K562 (cell line): ENCODE results near the gene MRPL32. TPM values are rescaled to one million over a fixed set of nuclear protein-coding genes. Genes with fewer than 3 reads are reported as not detected.

ENCODE experiments used
- CREM ChIP-seq: IDR thresholded peaks from 2 replicates; pipeline ENCODE4 v1.6.1; 2014; ENCODE audit warnings: antibody characterized with exemption, low read depth
- DNMT1 ChIP-seq: fragments of 450-650 bp; IDR thresholded peaks from 2 replicates; pipeline ENCODE4 v1.6.1; 2016; ENCODE audit warnings: antibody characterized with exemption, mild to moderate bottlenecking
- E2F3 ChIP-seq: fragments of 250-450 bp; sonication (Bioruptor Pico); IDR thresholded peaks from 2 replicates; pipeline ENCODE4 v1.4.0; 2020; ENCODE audit warnings: mild to moderate bottlenecking
- MIER1 ChIP-seq: fragments of 450-650 bp; IDR thresholded peaks from 2 replicates; pipeline ENCODE4 v1.6.1; 2016; ENCODE audit warnings: antibody characterized with exemption, mild to moderate bottlenecking, low read depth
- NCOA6 ChIP-seq: fragments of 450-650 bp; IDR thresholded peaks from 2 replicates; pipeline ENCODE4 v1.6.1; 2017; ENCODE audit warnings: mild to moderate bottlenecking
- POLR2AphosphoS5 ChIP-seq: IDR thresholded peaks from 2 replicates; pipeline ENCODE4 v1.6.1; 2011; ENCODE audit warnings: mild to moderate bottlenecking, low read depth, low read length, moderate library complexity; ENCODE audit not compliant: control insufficient read depth, insufficient read depth
- RBM14 ChIP-seq: fragments of 200-400 bp; formaldehyde crosslinking; IDR thresholded peaks from 2 replicates; pipeline ENCODE4 v1.6.1; 2018; ENCODE audit warnings: low read depth, mild to moderate bottlenecking, low read length, moderate library complexity, borderline replicate concordance; ENCODE audit not compliant: insufficient read depth
- SMC3 ChIP-seq: conservative IDR thresholded peaks from 2 replicates; pipeline ENCODE4 v1.6.1; 2011; ENCODE audit warnings: low read depth, low read length, improper control_type of control experiment; ENCODE audit not compliant: insufficient read depth
- ZNF197 ChIP-seq: fragments of 200-800 bp; sonication (Bioruptor generic); IDR thresholded peaks from 2 replicates; pipeline ENCODE4 v1.6.1; 2016; ENCODE audit warnings: low read depth, missing genetic modification characterization, missing compliant biosample characterization
- ZZZ3 ChIP-seq: fragments of 450-650 bp; IDR thresholded peaks from 2 replicates; pipeline ENCODE4 v1.6.1; 2016; ENCODE audit warnings: antibody characterized with exemption, mild to moderate bottlenecking, moderate library complexity
- polyA plus RNA-seq, 8 experiments: library from polyadenylated mRNA; depleted of rRNA in 4 of 8; stranded (reverse) in 5 of 8; unstranded in 3 of 8; fragments of >200 nt; fragmentation: Nextera tagmentation in 2 of 8; fragmentation: Illumina TruSeq in 1 of 8; extraction: Ambion mirVana in 2 of 8; extraction: Trizol in 1 of 8; gene quantifications; 2 replicates each; pipeline versions ENCODE4 v1.2.1 to v1.2.3, GENCODE V29; 2011 to 2014; ENCODE audit warnings: inconsistent platforms in 1 of 8, missing spikeins in 1 of 8
- total RNA-seq, 7 experiments: library from RNA; depleted of rRNA in 6 of 7; stranded (reverse); fragments of >200 nt in 6 of 7; fragmentation: Illumina TruSeq in 2 of 7; extraction: Trizol in 2 of 7; gene quantifications; 2 replicates each; pipeline versions ENCODE4 v1.2.1 to v1.2.3, GENCODE V29; 2011 to 2021; ENCODE audit warnings: low replicate concordance in 1 of 7
- TF ChIP-seq, protein P1 (sequence below): fragments of 450-650 bp; conservative IDR thresholded peaks from 2 replicates; pipeline ENCODE4 v1.6.1; 2016; ENCODE audit warnings: missing genetic modification characterization, low read depth, mild to moderate bottlenecking, missing compliant biosample characterization, moderate library complexity
- TF ChIP-seq, protein P2 (sequence below): sonication (generic); formaldehyde crosslinking; IDR thresholded peaks from 2 replicates; pipeline ENCODE4 v1.8.0; 2022; ENCODE audit warnings: mild to moderate bottlenecking, missing genetic modification reagents
- TF ChIP-seq, protein P3 (sequence below): sonication (generic); formaldehyde crosslinking; IDR thresholded peaks from 2 replicates; pipeline ENCODE4 v1.8.1; 2022; ENCODE audit warnings: missing genetic modification reagents
- TF ChIP-seq, protein P4 (sequence below): fragments of 450-650 bp; IDR thresholded peaks from 2 replicates; pipeline ENCODE4 v1.6.1; 2018; ENCODE audit warnings: mild to moderate bottlenecking, low read depth; ENCODE audit not compliant: partially characterized antibody
- TF ChIP-seq, protein P5 (sequence below): fragments of 250-450 bp; sonication (Bioruptor Pico); IDR thresholded peaks from 2 replicates; pipeline ENCODE4 v1.8.0; 2022; ENCODE audit warnings: inconsistent platforms, mild to moderate bottlenecking, moderate library complexity, borderline replicate concordance
- TF ChIP-seq, protein P6 (sequence below): sonication (generic); IDR thresholded peaks from 2 replicates; pipeline ENCODE4 v1.6.1; 2016
- TF ChIP-seq, protein P7 (sequence below): fragments of 250-450 bp; sonication (Bioruptor Pico); IDR thresholded peaks from 2 replicates; pipeline ENCODE4 v1.4.0; 2020; ENCODE audit warnings: borderline replicate concordance

MRPL32 gene
- total and polyA plus RNA-seq, 9 of the 15 experiments (the other 6 are each of a cell fraction or from before 2014, with no cell fraction given): 75.5 to 351 (median 138) TPM

DNA sequence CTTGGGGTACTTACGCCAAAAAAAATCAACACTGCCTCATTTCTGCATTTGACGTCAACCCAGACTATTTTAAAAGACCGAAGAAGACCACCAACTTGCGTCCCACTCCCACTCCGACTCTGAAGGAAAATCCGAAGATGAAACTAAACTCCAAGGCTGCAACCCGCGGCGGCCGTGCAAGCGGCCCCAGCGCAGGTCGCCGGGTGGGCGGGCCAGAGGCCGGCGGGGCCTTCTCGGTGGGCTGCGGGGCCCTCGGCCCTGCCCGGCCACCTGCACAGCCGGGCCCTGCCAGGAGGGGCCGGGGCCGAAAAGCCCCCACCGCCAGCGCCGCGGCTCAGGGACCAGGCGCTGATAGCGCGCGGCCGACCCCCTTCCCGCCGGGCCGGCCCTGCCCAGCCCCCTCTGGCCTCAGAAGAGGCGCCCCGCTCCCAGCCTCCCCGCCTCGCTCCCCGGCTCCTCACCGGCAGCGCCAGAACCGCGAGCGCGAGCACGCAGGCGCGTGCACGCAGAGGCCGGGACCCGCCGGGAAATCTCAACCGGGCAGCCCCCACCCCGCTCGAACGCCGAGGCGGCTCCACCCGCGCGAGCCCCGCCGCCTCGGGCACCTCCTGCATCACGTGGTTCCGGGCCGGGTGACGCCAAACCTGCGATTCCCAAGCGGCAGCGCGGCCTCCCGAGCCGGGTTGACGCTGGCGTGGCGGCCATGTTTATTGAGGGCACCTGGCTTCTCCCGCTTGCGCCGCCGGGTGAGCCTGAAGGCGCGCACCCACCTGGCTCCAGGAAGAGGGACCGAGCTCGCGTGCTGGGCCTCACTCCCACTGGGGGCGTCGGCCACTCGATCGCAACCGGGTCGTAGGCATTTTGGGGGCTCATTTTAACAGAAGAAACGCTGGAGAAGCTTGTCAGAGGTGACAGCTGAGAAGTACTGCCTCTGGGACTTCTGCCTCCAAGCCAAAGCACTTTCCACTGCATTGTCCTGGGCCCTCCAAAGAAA, 20.4 kb upstream of the MRPL32 start, which contains the start of gene C7orf25 (continued):
- TF ChIP-seq, protein P1, sequence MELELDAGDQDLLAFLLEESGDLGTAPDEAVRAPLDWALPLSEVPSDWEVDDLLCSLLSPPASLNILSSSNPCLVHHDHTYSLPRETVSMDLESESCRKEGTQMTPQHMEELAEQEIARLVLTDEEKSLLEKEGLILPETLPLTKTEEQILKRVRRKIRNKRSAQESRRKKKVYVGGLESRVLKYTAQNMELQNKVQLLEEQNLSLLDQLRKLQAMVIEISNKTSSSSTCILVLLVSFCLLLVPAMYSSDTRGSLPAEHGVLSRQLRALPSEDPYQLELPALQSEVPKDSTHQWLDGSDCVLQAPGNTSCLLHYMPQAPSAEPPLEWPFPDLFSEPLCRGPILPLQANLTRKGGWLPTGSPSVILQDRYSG (tag): peak; percentile 73; the same call in 1 of the 2 replicates
- peak; percentile 87 for TF ChIP-seq CREM
- no peak for TF ChIP-seq RBM14
- TF ChIP-seq, protein P2, sequence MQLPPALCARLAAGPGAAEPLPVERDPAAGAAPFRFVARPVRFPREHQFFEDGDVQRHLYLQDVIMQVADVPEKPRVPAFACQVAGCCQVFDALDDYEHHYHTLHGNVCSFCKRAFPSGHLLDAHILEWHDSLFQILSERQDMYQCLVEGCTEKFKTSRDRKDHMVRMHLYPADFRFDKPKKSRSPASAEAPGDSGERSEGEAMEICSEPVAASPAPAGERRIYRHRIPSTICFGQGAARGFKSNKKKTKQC (CRISPR knock-in tag): peak; percentile 42; the same call in 1 of the 2 replicates
- no peak for TF ChIP-seq SMC3
- no peak for TF ChIP-seq NCOA6
- TF ChIP-seq ZZZ3: no peak
- no peak for TF ChIP-seq MIER1
- no peak; the same call in 1 of the 2 replicates for TF ChIP-seq E2F3 (CRISPR knock-in tag)
- no peak for TF ChIP-seq ZNF197 (CRISPR knock-in tag)
- TF ChIP-seq, protein P3, sequence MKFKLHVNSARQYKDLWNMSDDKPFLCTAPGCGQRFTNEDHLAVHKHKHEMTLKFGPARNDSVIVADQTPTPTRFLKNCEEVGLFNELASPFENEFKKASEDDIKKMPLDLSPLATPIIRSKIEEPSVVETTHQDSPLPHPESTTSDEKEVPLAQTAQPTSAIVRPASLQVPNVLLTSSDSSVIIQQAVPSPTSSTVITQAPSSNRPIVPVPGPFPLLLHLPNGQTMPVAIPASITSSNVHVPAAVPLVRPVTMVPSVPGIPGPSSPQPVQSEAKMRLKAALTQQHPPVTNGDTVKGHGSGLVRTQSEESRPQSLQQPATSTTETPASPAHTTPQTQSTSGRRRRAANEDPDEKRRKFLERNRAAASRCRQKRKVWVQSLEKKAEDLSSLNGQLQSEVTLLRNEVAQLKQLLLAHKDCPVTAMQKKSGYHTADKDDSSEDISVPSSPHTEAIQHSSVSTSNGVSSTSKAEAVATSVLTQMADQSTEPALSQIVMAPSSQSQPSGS (CRISPR knock-in tag): no peak
- TF ChIP-seq, protein P4, sequence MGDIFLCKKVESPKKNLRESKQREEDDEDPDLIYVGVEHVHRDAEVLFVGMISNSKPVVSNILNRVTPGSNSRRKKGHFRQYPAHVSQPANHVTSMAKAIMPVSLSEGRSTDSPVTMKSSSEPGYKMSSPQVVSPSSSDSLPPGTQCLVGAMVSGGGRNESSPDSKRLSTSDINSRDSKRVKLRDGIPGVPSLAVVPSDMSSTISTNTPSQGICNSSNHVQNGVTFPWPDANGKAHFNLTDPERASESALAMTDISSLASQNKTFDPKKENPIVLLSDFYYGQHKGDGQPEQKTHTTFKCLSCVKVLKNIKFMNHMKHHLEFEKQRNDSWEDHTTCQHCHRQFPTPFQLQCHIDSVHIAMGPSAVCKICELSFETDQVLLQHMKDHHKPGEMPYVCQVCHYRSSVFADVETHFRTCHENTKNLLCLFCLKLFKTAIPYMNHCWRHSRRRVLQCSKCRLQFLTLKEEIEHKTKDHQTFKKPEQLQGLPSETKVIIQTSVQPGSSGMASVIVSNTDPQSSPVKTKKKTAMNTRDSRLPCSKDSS: no peak
- TF ChIP-seq, protein P5, sequence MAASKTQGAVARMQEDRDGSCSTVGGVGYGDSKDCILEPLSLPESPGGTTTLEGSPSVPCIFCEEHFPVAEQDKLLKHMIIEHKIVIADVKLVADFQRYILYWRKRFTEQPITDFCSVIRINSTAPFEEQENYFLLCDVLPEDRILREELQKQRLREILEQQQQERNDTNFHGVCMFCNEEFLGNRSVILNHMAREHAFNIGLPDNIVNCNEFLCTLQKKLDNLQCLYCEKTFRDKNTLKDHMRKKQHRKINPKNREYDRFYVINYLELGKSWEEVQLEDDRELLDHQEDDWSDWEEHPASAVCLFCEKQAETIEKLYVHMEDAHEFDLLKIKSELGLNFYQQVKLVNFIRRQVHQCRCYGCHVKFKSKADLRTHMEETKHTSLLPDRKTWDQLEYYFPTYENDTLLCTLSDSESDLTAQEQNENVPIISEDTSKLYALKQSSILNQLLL (CRISPR knock-in tag): no peak
- TF ChIP-seq DNMT1: no peak
- TF ChIP-seq, protein P6, sequence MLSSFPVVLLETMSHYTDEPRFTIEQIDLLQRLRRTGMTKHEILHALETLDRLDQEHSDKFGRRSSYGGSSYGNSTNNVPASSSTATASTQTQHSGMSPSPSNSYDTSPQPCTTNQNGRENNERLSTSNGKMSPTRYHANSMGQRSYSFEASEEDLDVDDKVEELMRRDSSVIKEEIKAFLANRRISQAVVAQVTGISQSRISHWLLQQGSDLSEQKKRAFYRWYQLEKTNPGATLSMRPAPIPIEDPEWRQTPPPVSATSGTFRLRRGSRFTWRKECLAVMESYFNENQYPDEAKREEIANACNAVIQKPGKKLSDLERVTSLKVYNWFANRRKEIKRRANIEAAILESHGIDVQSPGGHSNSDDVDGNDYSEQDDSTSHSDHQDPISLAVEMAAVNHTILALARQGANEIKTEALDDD: no peak
- TF ChIP-seq POLR2AphosphoS5: peak; percentile 59; the same call in 1 of the 2 replicates
- TF ChIP-seq, protein P7, sequence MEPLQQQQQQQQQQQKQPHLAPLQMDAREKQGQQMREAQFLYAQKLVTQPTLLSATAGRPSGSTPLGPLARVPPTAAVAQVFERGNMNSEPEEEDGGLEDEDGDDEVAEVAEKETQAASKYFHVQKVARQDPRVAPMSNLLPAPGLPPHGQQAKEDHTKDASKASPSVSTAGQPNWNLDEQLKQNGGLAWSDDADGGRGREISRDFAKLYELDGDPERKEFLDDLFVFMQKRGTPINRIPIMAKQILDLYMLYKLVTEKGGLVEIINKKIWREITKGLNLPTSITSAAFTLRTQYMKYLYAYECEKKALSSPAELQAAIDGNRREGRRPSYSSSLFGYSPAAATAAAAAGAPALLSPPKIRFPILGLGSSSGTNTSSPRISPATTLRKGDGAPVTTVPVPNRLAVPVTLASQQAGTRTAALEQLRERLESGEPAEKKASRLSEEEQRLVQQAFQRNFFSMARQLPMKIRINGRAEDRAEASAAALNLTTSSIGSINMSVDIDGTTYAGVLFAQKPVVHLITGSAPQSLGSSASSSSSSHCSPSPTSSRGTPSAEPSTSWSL: no peak
